Calu3 (cell line): ENCODE measurements around the gene B4GALT5. TPM values are rescaled to one million over a fixed set of nuclear protein-coding genes. Genes with fewer than 3 reads are reported as not detected.

Experiments used
- BruUV-seq: library from RNA; stranded (reverse); fragments of 400-500 nt; replicated peaks from 2 replicates; lab custom pipeline; 2021; lab: Mats Ljungman, UMichigan
- CTCF ChIA-PET: fragments of 300-600 bp; sonication (Branson Sonifier 250); formaldehyde crosslinking; loops from one replicate; lab custom pipeline; 2022; ENCODE audit warnings: antibody characterized with exemption; lab: Charles Lee
- DNase-seq: peaks from one replicate; pipeline ENCODE4 v3.0.0; 2022
- H3K27ac Mint-ChIP-seq: one replicate; pipeline ENCODE4 v1.8.0; 2022; ENCODE audit warnings: mixed read lengths; ENCODE audit not compliant: unreplicated experiment
- H3K27me3 Mint-ChIP-seq: one replicate; pipeline ENCODE4 v1.8.0; 2022; ENCODE audit warnings: mixed read lengths; ENCODE audit not compliant: unreplicated experiment
- H3K36me3 Mint-ChIP-seq: one replicate; pipeline ENCODE4 v1.8.0; 2022; ENCODE audit warnings: mild to moderate bottlenecking, moderate library complexity, mixed read lengths; ENCODE audit not compliant: insufficient read depth, unreplicated experiment
- H3K4me1 Mint-ChIP-seq: one replicate; pipeline ENCODE4 v1.8.0; 2022; ENCODE audit warnings: mild to moderate bottlenecking, low read depth, mixed read lengths; ENCODE audit not compliant: unreplicated experiment
- H3K4me3 Mint-ChIP-seq: one replicate; pipeline ENCODE4 v1.8.0; 2022; ENCODE audit warnings: mild to moderate bottlenecking, low read depth, moderate library complexity, mixed read lengths; ENCODE audit not compliant: unreplicated experiment
- H3K9me3 Mint-ChIP-seq: one replicate; pipeline ENCODE4 v1.8.0; 2022; ENCODE audit warnings: low read depth, mixed read lengths; ENCODE audit not compliant: unreplicated experiment
- CTCF ChIP-seq: fragments of 200-600 bp; IDR thresholded peaks from one replicate; pipeline ENCODE4 v1.8.0; 2022; ENCODE audit warnings: antibody characterized with exemption; ENCODE audit not compliant: unreplicated experiment
- intact Hi-C: fragments of 100-400 bp; cut with micrococcal nuclease; formaldehyde crosslinking; loops from one replicate; pipeline ENCODE4 v1.10.0; 2022; ENCODE audit not compliant: unreplicated experiment
- total RNA-seq: library from RNA; stranded (reverse); gene quantifications from 2 replicates; pipeline ENCODE4 v1.2.3, GENCODE V29; 2022

Gene B4GALT5
- total RNA-seq, 1 experiment from 2014 or later: 117 TPM

DNA sequence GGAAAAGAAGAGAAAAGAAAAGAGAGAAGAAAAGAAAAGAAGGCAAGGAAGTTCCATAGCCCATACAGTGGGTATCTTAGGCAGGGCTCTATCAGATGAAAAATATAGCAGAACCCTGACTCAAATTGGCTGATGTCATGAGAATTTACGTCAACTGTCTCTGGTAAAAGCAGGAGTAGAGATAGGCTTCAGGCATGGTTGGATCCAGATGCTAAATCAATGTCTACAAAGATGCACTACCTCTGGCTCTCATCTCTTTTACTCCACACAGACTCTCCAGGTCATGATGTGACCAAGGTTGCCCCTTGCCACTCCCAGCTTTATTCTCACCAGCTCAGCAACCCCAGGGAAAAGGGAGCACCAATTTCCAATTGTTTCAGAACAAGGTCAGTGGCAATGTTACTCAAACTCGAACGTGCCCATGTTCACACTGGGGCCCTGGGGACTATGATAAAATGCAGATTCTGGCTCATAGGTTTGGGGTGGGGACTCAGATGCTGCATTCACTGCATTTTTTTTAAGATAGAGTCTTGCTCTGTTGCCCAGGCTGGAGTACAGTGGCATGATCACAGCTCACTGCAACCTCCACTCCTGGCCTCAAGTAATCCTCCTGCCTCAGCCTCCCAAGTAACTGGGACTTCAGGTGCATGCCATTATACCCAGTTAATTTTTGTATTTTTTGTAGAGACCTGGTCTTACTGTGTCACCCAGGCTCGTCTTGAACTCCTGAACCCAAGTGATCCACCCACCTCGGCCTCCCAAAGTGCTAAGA, 112.3 kb downstream of the B4GALT5 start:
- H3K4me1 Mint-ChIP-seq: peaks cover 17% of the 10 kb centered on the region
- peak overlapping the region; percentile 9 for H3K27ac Mint-ChIP-seq
- no peak for TF ChIP-seq CTCF
- no peak overlapping the region for H3K4me3 Mint-ChIP-seq
- CTCF ChIA-PET: interaction anchor here (0.7 to 1.7 kb wide), 3 partner anchors 14 to 60 kb away, joined by 3 to 7 read pairs (median 4); no protein-coding TSS in a partner anchor
- BruUV-seq: no TSS peak
- peaks cover 5% of the 10 kb centered on the region for H3K36me3 Mint-ChIP-seq
- no peaks in the 10 kb centered on the region for H3K27me3 Mint-ChIP-seq
- no peaks in the 10 kb centered on the region for H3K9me3 Mint-ChIP-seq
- intact Hi-C loops: no loop called here
- DNase-seq: no peak

DNA sequence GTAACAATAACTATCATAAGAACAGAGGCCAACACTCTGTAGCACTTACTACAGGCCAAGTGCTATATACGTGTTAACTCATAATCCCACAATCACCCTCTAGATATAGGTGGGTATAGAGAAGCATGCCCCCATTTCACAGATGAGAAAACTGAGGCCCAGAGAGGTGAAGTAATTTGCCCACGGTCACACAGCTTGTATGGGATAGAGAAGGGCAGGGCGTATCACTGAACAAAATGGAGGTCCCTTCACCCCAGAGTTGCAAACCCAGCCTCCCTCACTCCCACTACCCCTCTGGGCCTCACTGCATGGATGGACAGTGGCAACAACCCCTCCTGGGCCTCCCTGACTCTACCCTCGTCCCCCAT, 113.9 kb downstream of the B4GALT5 start:
- Mint-ChIP-seq H3K36me3 (peaks cover 5% of the 10 kb centered on the region), H3K4me1 (peaks cover 26% of the 10 kb centered on the region), H3K4me3 (no peak overlapping the region), H3K27me3 (no peaks in the 10 kb centered on the region), H3K27ac (no peak overlapping the region), H3K9me3 (no peaks in the 10 kb centered on the region)
- CTCF ChIA-PET: interaction anchor here (1.2 kb wide), 1 partner anchor 56 kb away, joined by 3 read pairs; no protein-coding TSS in a partner anchor
- intact Hi-C loops: no loop called here
- DNase-seq: no peak
- TF ChIP-seq CTCF: no peak
- no TSS peak for BruUV-seq

- BruUV-seq: no TSS peak
- CTCF ChIA-PET: no interaction called here
Observed at GRCh38 chr20:49597825-49598395, 115.8 kb downstream of the B4GALT5 start.

More at GRCh38 chr20:49597825-49598395, 115.8 kb downstream of the B4GALT5 start:
- TF ChIP-seq CTCF: no peak
- intact Hi-C loops: no loop called here
- Mint-ChIP-seq H3K4me3 (no peak overlapping the region), H3K27ac (no peak overlapping the region), H3K9me3 (no peaks in the 10 kb centered on the region), H3K27me3 (no peaks in the 10 kb centered on the region), H3K36me3 (peaks cover 5% of the 10 kb centered on the region), H3K4me1 (peaks cover 36% of the 10 kb centered on the region)
- no peak for DNase-seq
